ENCODE measurements around the gene HTR7. TPM values are rescaled to one million over a fixed set of nuclear protein-coding genes. Genes with fewer than 3 reads are reported as not detected.

Gene HTR7
- total and polyA plus RNA-seq, 8 donors = 0.12 to 0.65 (median 0.24) TPM

DNA sequence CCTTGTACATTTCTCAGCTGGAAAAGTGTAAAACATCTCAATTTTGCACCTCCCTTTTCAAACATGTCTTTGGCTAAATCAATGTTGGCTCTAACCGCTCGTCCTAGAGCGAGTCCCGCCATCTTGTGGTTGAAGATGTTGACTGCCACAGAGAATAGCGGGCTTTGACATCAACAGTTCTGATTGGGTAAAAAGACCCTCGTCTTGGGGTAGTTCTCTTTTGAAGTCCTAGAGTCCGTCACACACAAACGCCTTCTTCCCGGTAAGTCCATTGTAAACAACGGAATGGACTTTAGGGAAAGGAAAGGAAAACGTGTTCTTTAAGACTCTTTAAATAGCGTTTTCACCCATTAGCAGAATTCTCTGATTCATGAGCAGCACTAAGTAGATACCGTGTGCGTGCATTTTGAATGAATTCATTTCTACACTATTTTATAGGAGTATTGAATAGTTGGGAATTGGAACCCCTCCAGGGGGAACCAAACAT lies 13.5 kb upstream of the HTR7 start:
- TF ChIP-seq, protein P1, sequence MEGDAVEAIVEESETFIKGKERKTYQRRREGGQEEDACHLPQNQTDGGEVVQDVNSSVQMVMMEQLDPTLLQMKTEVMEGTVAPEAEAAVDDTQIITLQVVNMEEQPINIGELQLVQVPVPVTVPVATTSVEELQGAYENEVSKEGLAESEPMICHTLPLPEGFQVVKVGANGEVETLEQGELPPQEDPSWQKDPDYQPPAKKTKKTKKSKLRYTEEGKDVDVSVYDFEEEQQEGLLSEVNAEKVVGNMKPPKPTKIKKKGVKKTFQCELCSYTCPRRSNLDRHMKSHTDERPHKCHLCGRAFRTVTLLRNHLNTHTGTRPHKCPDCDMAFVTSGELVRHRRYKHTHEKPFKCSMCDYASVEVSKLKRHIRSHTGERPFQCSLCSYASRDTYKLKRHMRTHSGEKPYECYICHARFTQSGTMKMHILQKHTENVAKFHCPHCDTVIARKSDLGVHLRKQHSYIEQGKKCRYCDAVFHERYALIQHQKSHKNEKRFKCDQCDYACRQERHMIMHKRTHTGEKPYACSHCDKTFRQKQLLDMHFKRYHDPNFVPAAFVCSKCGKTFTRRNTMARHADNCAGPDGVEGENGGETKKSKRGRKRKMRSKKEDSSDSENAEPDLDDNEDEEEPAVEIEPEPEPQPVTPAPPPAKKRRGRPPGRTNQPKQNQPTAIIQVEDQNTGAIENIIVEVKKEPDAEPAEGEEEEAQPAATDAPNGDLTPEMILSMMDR (IDR thresholded peaks at IDR 0.05) = peak in 1 of 2 donors; percentile 13
- peak; percentile 81 for ATAC-seq
- H3K4me1 ChIP-seq = peaks cover 7 to 31% of the 10 kb centered on the region in 2 donors
- peaks cover 0 to 10% of the 10 kb centered on the region in 2 donors for H3K36me3 ChIP-seq
- intact Hi-C loops (cut with DNase I) = no loop called here
- peaks cover 0 to 23% of the 10 kb centered on the region in 2 donors for H3K27me3 ChIP-seq
- peak overlapping the region; percentile 69 to 85 for H3K4me3 ChIP-seq
- peak overlapping the region; percentile 35 to 61 for H3K27ac ChIP-seq
- DNase-seq = peak in 1 of 4 donors; percentile 65
- H3K9me3 ChIP-seq = peaks cover 0 to 5% of the 10 kb centered on the region in 2 donors

DNA sequence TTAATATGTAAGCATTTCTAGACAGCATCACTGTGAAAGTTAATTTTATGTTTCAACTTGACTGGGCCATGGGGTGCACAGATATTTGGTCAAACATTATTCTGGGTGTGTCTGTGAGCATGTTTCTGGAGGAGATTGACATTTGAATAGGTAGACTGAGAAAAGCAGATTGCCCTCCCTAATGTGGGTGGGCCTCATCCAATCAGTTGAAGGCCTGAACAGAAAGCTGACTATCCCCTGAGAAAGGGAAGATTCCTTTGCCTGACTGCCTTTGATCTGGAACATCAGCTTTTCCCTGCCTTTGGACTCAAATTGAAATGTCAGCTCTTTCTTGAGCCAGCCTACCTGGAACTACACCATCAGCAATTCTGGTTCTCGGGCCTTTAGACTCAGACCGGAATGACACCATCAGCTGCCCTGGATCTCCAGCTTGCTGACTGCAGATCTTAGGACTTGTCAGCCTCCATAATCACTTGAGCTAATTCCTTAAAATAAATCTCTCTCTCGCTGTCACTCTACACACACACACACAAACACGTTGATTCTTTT lies 8.3 kb upstream of the HTR7 start:
- TF ChIP-seq, protein P1 (IDR thresholded peaks at IDR 0.05) = no peak
- ATAC-seq = no peak
- Histone ChIP-seq H3K4me3 (no peak overlapping the region), H3K9me3 (peaks cover 0 to 5% of the 10 kb centered on the region in 2 donors), H3K27me3 (peaks cover 6 to 43% of the 10 kb centered on the region in 2 donors), H3K4me1 (peaks cover 0 to 4% of the 10 kb centered on the region in 2 donors), H3K27ac (no peak overlapping the region), H3K36me3 (no peaks in the 10 kb centered on the region)
- no peak for DNase-seq
- intact Hi-C loops (cut with DNase I) = loop anchor here in 1 of 2 donors (10.0 kb wide), 1 partner anchor 111 kb away; no protein-coding TSS in a partner anchor

DNA sequence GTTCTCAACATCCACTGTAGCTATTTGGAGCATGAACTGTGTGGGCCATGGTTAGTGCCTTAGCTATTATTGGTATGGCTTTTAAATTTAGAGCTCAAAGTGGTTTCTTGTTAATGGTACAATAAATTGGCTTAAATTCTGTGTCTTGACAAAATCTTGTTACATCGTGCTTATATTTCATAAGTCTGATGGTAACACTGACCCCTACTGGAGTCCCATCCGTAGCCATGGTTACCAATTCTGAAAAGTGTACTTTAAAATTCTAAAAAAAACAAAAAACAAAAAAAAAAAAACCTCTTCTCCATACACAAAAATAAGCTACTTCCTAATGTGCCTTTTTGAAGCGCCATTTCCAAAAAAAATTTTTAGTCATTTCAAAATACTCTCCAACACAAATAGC lies 7.6 kb upstream of the HTR7 start:
- no peak for ATAC-seq
- intact Hi-C loops (cut with DNase I) = loop anchor here in 1 of 2 donors (10.0 kb wide), 1 partner anchor 111 kb away; no protein-coding TSS in a partner anchor

DNA sequence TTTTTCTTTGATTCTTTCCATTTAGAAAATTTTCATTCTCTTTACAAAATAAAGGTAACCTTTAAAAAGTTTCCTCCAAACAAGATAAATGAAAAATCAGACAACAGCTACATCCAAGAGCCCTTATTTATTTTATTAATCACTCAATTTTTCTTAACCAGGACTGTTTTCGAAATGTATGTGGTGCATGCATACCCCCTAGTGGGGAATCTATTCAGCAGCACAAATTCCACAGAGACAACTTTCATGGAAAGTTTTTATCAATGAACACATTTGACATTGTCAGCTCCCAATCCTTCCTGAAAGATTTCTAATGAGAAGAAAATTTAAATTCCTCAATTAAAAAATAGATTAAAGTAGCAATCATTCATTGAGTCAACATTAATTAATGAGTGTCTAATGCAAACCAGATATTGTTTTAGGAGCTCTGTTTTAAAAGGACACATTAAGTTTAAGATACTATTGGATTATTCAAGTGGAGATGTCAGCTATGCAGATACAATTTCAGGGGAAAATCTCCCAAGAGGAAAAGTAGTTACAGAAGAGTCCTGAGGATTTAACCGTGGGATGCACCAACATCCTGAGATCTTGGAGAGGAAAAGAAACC lies 5.2 kb upstream of the HTR7 start:
- intact Hi-C loops (cut with DNase I) = loop anchor here in 1 of 2 donors (10.0 kb wide), 1 partner anchor 108 kb away; no protein-coding TSS in a partner anchor

More for the DNA sequence above, 7.6 kb upstream of the HTR7 start:
- TF ChIP-seq, protein P1 (IDR thresholded peaks at IDR 0.05) = no peak
- peaks cover 0 to 5% of the 10 kb centered on the region in 2 donors for H3K9me3 ChIP-seq
- H3K36me3 ChIP-seq = no peaks in the 10 kb centered on the region
- no peaks in the 10 kb centered on the region for H3K4me1 ChIP-seq
- no peak overlapping the region for H3K4me3 ChIP-seq
- peaks cover 6 to 49% of the 10 kb centered on the region in 2 donors for H3K27me3 ChIP-seq
- H3K27ac ChIP-seq = no peak overlapping the region
- peak in 1 of 4 donors; percentile 44 for DNase-seq

More for the DNA sequence above, 5.2 kb upstream of the HTR7 start:
- Histone ChIP-seq H3K27me3 (peaks cover 6 to 53% of the 10 kb centered on the region in 2 donors), H3K36me3 (no peaks in the 10 kb centered on the region), H3K4me1 (peaks cover 0 to 15% of the 10 kb centered on the region in 2 donors), H3K9me3 (no peaks in the 10 kb centered on the region), H3K27ac (no peak overlapping the region), H3K4me3 (no peak overlapping the region)
- DNase-seq (no peak), ATAC-seq (peak; percentile 51)
- TF ChIP-seq, protein P1 (IDR thresholded peaks at IDR 0.05) = peak; percentile 57 to 67

All from left lung (tissue), 10 donors.